NOMO-1 treated with DMSO at 0.1 percent for 48 hours (cell line): Measurements from ENCODE around the gene FAM222B.
A peak's percentile ranks its signal among the peaks of the same experiment; 100 is the strongest.
"Not testable (repeated sequence)": the region's sequence is repeated elsewhere in the genome, so short reads cannot be mapped to it uniquely, and the experiment has no call there.

Source experiments
- DNase-seq: peaks from one replicate; lab custom pipeline; 2025; ENCODE audit not compliant: unreplicated experiment; lab: John Stamatoyannopoulos, UW

Gene FAM222B

DNA sequence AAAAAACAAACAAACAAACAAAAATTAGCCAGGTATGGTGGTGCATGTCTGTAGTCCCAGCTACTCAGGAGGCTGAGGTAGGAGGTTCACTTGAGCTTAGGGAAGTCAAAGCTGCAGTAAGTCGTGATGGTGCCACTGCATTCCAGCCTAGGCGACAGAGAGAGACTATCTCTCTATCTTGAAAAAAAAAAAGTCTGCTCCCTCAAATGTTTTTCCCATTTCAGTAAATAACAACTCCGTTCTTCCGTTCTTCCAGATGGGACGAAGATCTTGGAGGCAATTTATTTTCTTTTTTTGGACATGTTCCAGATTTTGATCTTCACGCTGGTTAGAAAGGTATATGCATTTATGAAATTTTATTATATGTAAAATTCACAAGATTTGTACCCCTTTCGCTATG is 31.2 kb upstream of the FAM222B start:
- DNase-seq: no peak

DNA sequence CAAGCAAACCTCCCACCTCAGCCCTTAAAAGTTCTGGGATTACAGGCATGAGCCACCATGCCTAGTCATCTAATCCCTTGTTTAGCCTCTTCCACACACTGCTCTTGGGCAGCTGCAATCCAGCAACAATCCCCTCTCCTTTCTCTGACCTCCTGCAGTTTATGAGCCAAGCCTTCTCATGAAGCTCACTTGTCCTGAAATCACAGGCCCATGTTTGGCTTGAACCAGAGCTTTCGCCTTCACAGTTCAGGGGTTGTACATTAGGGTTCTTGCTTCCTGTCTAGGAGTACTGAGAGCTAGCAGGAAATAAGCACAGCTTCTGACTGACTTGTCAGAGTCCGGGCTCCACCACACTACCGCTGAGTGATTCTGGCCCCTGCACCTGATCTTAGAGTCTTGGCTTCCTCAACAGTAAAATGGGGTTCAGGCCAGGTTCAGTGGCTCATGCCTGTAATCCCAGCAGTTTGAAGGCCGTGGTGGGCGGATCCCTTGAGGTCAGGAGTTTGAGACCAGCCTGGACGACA is 28.5 kb upstream of the FAM222B start:
- DNase-seq: no peak

DNA sequence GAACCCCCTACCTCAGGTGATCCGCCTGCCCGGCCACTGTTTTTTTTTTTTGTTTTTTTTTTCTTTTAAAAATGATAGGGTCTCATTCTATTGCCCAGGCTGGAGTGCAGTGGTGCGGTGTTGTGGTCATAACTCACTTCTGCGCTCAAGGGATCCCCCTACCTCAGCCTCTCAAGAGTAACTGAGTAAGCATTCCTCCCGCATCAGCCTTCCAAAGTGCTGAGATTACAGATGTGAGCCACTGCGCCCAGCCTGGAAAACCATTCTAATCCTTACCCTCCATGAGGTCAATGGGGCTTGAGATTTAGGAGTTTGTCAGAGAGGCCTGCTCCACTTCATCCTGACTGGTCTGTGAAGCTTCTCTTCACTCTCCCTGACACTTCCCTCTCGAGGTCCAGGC is 24.7 kb upstream of the FAM222B start:
- DNase-seq: no peak

DNA sequence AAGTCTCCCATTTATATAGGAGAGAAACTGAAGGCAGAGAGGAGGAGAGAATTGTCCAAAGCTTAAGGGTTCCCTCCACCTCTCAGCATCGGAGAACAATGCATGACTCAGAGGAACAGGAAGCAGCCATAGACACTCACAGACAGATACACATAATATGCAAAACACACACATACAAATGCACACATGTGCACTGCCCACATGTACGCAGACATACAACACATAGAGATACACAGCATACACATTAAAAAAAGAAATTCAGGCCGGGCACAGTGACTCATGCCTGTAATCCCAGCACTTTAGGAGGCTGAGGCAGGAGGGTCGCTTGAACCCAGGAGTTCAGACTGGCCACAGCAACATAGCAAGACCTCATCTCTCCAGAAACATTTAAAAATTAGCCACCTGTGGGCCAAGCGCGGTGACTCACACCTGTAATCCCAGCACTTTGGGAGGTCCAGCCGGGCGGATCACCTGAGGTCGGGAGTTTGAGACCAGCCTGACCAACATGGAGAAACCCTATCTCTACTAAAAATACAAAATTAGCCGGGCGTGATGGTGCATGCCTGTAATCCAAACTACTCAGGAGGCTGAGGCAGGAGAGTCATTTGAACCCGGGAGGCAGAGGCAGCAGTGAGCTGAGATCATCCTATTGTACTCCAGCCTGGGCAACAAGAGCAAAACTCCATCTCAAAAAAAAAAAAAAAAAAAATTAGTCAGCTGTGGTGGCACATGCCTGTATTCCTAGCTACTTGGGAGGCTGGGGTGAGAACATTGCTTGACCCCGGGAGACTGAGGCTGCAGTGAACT is 23.6 kb upstream of the FAM222B start:
- no peak for DNase-seq

DNA sequence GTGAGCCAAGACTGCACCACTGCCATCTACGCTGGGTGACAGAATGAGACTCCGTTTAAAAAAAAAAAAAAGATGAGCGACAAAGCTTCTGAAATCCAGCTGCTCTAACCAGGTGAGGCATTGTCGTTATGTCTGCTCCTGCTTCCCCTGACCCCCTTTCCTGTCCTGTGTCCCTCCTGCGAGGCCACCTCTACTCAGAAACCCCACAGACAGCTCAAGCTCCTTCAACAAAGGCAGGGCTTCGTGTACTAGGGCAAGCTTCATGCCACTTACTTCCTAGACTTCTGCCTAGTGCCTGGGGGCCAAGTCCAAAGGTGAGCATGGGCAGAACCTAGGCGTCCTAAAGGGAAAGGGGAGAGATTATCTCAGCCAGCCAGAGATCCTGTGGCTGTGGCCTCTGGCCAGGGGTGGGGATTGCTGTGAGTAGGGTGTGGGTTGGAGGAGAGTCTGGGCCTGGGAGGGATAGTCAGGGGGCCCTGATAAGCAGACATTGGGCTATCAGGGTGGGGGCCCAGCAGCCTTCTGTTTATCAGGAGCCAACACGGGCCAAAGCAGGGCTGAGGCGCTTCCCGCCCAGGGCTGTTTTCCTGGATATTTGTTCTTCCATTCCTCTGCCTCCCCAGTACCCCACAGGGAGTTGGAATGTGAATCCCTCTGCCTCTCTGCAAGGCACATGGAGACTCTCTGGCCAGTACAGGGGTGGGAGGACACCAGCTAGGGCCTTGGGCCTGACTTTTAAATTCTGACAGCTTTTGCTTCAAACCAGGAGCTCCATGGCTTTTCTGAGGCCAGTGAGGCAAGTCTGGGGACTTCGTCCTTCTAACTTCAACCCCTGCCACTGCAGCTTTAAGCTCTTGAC is 22.6 kb upstream of the FAM222B start:
- no peak for DNase-seq

DNA sequence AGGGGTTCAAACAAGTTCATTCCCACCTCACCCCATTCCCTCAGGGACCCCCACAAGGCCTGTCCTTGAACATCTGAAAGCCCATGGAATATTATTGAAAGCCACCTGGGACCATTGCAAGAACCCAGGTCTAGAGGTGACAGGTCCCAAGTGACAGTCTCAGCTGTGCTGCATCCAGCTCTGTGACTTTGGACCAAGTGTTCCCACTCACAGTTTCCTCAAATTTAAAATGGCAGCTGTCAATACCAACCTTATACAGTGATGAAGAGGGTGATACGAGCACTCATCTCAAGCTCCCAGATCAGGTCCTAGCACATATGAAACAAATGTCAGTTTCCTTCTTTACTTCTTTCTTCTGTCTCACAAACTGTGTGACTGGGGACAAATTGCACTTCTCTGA is 21.4 kb upstream of the FAM222B start:
- no peak for DNase-seq

DNA sequence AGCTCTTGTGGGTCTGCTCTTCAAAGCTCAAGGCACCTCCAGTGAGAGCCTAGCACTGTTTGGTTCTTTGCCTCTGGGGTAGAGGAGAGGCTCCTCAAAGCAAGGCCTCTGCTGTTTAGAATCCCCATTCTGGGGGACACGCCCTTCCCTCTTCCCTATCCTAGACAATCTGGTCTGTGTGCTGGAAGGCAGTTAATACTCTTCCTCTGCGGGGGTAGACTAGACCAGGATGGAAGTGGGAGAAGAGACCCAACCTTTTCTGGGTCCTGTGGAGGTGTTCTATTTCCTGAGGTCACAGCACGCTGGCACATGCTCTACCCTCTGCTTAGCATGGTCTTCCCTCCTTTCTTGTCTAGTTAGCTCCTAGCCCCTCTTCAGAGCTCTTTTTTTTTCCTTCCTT is 20.0 kb upstream of the FAM222B start:
- DNase-seq: no peak

DNA sequence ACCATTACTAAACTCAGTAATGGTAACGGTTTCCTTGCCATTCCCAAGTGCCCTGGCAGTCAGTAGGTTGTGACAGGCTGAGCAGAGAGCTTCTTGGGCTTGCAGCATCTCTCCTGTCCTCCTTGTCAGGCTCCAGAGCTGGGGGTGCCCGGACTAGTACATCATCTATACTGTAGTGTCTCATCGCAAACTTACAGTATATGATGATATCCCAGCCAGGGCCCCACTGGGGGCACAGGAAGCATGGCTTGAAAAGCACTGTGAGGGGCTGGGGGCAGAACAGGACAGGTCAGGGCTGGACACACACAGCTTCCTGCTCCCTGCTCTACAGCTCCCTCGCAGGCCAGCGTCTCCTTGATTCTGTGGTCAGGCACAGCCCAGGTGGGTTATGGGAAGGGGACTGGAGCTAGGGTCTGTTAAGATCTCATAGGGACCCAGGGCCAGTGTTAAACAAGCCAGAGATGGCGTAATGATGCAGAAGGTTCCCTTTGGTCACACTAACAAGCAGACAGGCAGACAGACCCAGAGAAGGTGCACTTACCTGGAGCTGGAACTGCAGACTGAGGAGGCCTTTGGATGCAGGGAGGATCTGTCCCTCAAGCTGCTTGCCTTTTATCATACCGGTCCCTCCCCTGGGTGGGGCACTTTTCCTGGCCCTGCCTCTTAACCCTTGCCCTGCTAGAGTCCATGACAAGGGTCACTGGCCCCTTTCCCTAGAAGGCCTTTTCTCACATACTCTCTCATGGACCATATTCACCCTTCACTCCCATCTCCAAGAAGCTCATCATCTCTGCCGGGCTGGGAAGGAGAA is 19.0 kb upstream of the FAM222B start:
- DNase-seq: no peak

DNA sequence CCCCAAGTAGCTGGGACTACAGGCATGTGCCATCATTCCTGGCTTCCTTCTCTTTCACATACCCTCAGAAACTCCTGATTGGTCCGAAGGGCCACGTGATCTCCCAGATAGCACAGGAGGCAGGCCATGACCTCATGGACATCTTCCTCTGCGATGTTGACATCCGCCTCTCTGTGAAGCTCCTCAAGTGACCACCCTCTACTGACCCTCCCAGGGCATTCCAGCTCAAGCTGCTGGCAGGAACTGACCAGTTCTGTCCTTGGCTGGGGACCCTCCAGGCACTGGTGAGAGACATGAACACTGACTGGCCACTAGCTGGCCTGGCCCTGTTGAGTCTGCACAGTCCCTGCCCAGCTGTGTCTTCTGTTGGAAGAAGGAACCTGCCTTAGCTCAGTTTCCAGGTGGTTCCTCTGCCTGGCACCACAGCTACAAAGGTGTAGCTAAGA is 17.8 kb upstream of the FAM222B start:
- no peak for DNase-seq

DNA sequence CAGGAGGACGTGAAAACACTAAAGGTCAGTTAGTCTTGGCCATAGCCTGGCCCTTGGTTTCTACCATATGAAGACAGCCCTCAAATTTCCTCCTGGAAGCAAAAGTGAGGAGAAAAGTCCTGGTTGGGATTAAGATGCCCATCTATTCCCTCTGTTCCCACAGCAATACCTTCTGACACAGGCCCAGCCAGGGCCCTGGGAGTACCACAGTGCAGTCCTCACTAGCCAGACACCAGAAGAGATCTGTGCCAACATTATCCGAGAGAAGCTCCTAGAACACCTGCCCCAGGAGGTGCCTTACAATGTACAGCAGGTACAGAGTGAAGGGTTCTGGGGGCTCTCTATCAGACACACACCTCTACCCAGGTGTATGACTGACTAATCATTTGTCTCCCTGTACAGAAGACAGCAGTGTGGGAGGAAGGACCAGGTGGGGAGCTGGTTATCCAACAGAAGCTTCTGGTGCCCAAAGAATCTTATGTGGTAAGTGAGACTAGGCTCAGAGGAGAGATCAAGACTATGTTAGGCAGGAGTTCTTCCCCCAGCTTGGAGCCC is 16.3 kb upstream of the FAM222B start:
- DNase-seq: no peak

DNA sequence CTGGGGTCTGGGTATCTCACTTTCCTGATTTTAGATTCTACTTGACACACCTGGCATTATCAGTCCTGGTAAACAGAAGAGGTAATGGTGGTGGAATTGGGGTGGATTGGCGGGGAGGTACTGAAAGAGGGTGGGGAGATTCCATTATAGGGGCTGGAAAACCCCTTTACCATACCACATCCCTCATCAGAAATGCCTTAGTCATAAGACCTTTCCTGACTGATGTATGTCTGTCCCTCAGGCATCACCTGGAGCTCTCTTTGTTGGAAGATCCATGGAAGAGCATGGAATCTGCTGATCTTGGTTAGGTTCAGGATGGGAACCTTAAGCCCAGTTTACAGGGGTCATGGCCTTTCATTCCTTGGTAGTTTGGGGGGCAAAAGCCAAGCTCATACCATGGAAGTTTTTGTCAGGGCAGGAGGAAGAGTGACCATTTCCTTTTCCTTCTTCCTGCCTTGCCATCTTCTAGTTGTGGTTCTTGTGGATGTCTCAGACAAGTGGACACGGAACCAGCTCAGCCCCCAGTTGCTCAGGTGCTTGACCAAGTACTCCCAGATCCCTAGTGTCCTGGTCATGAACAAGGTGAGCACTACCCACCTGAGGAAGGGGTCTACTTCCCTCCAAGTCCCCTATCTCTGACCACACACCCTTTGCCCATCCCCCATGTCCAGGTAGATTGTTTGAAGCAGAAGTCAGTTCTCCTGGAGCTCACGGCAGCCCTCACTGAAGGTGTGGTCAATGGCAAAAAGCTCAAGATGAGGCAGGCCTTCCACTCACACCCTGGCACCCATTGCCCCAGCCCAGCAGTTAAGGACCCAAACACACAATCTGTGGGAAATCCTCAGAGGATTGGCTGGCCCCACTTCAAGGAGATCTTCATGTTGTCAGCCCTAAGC is 15.6 kb upstream of the FAM222B start:
- no peak for DNase-seq

DNA sequence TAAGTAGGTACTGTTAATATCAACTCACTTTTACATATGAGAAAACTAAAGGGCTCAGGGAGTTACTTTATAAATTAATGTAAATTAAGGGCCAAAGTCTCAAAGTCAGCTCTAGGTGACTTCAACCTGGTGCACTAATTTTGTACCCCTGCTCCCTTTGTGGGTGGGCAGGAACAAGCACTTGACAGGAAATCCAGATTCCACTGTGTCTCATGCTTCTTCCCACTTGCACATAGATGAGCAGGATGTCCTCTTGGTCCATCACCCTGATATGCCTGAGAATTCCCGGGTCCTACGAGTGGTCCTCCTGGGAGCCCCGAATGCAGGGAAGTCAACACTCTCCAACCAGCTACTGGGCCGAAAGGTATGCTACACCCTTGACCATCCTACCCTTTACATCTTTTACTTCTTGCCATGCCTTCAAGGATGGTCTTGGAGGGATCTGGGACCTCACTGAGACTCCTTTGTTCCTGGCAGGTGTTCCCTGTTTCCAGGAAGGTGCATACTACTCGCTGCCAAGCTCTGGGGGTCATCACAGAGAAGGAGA is 13.5 kb upstream of the FAM222B start:
- DNase-seq: no peak

DNA sequence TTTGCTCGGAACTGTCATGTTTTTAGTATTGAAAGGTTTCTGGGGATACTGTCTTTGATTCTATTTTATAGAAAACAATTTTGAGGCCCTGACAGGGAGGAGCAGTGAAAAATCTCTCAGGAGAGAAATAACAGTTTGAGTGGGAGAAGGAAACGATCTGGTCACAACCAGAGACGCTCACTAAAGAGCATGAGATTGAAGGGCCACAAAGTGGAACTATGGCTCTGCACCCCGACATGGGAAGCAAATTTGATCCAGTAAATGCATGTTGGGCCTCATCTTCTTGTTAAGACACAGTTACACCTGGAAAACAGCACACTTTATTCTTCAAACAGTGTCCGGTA is 12.7 kb upstream of the FAM222B start:
- DNase-seq: no peak

DNA sequence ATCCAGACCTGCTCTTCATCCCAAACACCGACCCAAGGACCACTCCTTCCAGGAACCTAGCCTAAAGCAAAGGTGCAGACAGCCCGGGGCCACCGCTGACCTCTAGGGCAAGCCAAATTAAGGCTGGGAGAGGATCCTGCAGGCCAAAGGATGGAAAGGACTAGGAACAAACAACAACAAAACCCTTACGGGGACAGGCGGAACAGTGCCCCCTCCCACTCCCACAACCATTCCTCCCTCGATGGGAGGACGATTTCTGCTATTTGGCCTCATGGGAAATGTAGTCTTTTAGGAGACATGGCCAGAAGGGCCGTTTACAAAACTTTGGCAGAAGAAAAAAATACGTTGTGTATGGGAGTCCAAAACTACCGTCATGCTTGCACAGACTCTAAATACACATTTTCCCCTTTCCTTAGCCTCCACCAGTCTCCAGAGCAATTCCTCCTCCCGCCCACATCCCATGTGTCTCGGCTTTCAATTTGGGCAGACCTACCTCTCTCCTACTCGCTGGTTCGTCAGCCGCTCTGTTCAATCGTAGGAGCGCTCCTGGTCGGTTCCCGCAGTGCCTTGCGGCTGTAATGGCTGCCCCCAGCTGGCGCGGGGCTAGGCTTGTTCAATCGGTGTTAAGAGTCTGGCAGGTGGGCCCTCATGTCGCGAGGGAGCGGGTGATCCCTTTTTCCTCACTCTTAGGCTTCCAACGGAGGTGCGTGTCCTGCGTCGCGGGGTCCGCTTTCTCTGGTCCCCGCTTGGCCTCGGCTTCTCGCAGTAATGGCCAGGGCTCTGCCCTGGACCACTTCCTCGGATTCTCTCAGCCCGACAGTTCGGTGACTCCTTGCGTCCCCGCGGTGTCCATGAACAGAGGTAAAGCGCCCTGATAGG is 12.1 kb upstream of the FAM222B start, which contains the start of gene ERAL1:
ERAL1 (plus strand) TSS at position 560 of the 879 bp plus-strand sequence; CDS start at position 579, 19 bp downstream.
- DNase-seq: peak; percentile 83

DNA sequence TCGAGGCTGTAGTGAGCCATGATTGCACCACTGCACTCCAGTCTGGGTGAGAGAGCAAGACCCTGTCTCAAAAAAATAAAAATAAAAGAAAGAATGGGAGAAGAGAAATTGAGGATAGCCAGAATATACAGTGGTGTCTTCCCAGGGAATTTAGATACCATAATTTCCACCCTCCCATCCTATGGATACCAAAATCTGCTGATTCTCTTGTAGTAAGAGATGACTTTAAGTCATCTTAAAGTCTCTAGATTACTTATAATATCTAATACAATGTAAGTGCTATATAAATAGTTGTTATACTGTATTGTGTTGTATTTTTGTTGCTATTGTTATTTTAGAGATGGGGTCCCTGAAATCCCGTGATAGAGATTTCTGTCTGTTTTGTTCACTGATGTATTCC is 10.7 kb upstream of the FAM222B start:
- DNase-seq: no peak

DNA sequence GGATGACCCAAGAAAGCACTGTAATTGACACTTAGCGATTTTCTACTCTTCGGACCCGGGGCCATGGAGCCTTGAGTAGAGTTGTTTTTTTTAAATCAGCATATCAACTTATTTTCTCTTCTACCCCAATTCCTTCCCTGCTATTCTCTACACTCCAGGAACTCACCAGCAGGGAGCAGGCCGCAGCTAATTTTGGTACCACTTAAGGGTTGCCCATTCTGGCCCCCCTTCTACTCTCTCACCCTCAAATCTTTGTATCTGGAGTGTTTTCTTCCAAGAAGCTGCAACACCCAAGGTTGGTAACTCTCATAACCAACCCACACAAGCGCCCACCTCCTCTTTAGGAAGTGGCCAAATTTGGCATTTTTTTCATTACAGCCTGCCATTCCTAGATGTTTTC is 6.7 kb upstream of the FAM222B start:
- DNase-seq: no peak

DNA sequence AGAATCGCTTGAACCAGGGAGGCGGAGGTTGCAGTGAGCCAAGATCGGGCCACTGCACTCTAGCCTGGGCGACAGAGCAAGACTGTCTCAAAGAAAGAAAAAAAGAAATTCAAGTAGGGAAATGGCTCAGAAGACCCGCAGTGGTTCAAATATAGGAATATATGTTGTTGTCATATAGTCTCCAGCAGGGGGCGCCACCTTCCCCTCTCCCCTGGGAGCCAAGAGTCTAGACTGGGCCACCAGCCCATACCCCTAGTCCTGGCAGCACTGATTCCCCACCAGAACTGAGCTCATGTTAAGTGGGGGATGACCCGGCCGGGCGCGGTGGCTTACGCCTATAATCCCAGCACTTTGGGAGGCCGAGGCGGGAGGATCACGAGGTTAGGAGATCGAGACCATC is 6.1 kb upstream of the FAM222B start:
- peak; percentile 15 for DNase-seq

DNA sequence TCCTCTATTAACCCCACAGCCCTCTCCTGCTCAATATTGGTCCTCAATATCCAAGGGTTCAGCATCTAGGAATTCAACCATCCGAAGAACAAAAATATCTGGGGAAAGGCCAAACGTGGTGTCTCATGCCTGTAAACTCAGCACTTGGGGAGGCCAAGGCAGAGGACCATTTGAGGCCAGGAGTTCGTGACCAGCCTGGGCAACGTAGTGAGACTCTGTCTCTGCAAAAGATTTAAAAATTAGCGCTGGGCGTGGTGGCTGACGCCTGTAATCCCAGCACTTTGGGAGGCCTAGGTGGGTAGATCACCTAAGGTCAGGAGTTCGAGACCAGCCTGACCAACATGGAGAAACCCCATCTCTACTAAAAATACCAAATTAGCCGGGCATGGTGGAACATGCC is 4.1 kb upstream of the FAM222B start:
- DNase-seq: not testable (repeated sequence)

DNA sequence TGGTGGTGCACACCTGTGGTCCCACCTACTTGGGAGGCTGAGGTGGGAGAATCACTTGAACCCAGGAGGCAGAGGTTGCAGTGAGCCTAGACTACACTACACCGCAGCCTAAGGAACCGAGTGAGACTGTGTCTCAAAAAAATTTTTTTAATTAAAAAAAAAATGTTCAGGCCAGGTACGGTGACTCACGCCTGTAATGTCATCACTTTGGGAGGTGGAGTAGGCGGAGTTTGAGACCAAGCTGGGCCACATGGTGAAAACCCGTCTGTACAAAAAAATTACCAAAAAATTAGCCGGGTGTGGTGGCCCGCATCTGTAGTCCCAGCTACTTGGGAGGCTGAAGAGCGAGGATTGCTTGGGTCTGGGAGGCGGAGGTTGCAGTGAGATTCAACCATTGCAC is 3.6 kb upstream of the FAM222B start:
- no peak for DNase-seq
